ENCODE results near the gene ARID2.

DNA sequence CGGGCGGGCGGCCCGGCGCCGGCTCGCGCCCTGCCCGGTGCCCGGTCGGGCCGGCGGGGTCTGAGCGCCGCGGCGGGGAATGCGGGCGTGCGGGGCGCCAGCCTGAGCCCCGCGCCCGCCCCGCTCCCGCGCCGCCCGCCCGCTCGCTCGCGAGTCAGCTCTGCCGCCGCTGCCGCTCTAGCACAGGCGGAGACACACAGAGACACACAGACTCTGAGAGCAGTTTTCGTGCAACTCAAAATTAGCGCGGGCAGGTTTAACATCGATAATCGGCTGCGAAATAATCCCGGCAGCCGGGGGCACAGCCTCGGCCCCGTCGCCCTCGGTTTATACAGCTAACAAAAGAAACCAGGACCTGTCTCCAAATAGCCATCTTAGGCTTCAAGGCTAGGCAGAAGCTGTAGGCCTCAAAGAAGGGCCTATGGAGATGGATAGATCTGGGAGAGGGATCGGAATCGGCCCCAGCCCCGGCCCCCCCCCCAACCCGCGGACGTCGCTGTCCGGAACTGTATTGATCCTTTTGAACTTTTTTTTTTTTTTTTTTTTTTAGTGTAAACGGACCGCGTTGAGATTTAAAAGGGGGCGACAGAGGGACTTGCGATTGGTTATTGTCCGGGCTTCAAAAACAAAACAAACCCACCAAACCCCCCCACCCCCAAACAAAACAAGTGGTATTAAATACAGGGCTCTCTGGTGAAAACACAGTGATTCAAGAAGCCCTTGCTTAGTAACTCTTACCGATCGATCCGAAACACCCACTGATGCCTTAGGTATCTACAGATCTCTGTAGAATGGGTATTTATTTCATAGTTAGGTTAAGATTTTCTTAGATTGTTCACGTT, 1.1 kb downstream of the ARID2 start:
- TF ChIP-seq, protein P1, sequence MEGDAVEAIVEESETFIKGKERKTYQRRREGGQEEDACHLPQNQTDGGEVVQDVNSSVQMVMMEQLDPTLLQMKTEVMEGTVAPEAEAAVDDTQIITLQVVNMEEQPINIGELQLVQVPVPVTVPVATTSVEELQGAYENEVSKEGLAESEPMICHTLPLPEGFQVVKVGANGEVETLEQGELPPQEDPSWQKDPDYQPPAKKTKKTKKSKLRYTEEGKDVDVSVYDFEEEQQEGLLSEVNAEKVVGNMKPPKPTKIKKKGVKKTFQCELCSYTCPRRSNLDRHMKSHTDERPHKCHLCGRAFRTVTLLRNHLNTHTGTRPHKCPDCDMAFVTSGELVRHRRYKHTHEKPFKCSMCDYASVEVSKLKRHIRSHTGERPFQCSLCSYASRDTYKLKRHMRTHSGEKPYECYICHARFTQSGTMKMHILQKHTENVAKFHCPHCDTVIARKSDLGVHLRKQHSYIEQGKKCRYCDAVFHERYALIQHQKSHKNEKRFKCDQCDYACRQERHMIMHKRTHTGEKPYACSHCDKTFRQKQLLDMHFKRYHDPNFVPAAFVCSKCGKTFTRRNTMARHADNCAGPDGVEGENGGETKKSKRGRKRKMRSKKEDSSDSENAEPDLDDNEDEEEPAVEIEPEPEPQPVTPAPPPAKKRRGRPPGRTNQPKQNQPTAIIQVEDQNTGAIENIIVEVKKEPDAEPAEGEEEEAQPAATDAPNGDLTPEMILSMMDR (conservative IDR thresholded peaks at IDR 0.05; ENCODE audit: low read depth, low read length) = no peak
- TF ChIP-seq EZH2phosphoT487 (IDR thresholded peaks at IDR 0.05; ENCODE audit: borderline replicate concordance, low read length) (no peak), EZH2 (IDR thresholded peaks at IDR 0.05; ENCODE audit: low read length, unreplicated experiment) (no peak)

All from PC-3 (cell line).